NCI-H1092 treated with DMSO at 0.1 percent for 48 hours (cell line): ENCODE data around the gene TRIM34.
"Not testable (repeated sequence)": the region's sequence is repeated elsewhere in the genome, so short reads cannot be mapped to it uniquely, and the experiment has no call there.

Experiments
- DNase-seq: peaks from one replicate; lab custom pipeline; 2025; lab: John Stamatoyannopoulos, UW

TRIM34 gene, protein sequence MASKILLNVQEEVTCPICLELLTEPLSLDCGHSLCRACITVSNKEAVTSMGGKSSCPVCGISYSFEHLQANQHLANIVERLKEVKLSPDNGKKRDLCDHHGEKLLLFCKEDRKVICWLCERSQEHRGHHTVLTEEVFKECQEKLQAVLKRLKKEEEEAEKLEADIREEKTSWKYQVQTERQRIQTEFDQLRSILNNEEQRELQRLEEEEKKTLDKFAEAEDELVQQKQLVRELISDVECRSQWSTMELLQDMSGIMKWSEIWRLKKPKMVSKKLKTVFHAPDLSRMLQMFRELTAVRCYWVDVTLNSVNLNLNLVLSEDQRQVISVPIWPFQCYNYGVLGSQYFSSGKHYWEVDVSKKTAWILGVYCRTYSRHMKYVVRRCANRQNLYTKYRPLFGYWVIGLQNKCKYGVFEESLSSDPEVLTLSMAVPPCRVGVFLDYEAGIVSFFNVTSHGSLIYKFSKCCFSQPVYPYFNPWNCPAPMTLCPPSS

DNA sequence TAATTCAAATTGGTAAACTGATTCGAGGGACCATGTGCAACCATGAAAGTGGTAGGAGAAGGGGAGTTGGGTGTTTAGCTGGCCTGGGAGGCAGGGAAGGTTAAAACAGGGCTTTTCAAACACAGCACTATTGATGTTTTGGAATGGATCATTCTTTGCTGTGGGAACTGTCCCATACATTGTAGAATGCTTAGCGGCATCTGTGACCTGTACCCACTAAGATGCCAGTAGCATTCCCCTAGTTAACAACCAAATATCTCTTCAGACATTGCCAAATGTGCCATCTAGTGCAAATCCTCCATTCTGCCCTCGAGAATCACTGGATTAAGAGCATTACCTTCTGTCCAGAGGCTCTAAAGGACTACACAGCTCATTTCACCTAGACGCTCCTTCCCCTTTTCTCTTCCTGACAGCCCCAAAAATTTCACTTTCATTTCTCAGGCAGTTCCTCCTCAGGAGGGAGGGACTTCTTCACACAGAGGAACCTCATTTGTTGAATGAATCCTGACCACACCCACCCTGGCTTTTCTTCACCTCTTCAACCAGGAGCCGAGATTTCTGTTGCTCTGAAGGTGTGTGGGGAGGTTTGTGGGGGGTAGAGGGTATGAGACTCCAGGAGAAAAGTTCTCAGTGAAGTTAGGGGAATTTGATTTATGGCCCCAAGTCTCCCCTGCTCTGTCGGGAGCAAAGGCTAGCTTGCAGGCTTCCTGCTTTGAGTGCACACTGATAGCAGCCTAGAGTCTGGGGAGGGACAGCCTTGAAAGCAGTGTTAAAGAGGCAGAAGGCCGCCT is at the start of gene TRIM34:
TSS of gene TRIM34 (plus strand) at position 513 of the 791 bp plus-strand sequence. CDS start 7,331 bp downstream, outside the sequence.
- no peak for DNase-seq

- DNase-seq = no peak
Observed at GRCh38 chr11:5575152-5575551, 49.6 kb upstream of the TRIM34 start.

GRCh38 chr11:5577101-5577500 is 47.7 kb upstream of the TRIM34 start:
- no peak for DNase-seq

DNA sequence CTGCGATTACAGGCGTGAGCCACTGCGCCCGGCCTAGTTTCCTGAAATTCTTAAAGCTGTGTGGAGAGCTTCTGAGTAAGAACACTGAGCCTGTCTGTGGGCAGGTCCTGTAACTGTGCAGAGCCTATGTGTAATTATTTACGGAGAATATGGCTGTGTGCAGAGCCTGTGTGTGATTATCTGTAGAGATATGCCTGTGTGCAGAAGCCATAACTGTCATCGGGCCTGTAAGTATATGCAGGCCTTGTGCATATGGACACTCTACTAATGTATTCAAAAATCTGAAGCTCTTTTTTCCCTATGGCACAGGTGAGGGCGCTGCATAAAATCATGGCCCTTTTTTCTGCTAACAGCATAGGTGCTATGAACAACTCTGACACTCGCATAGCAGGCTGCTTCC is 44.2 kb upstream of the TRIM34 start, which contains the start of gene OR52B6:
TSS of gene OR52B6 (plus strand) at position 301 of the 400 bp plus-strand sequence. CDS start at position 301, 0 bp downstream.
- DNase-seq = no peak

- no peak for DNase-seq
Observed at GRCh38 chr11:5581014-5581413, 43.8 kb upstream of the TRIM34 start.

- not testable (repeated sequence) for DNase-seq
Observed at GRCh38 chr11:5584458-5584857, 40.3 kb upstream of the TRIM34 start.

- DNase-seq = not testable (repeated sequence)
Observed at GRCh38 chr11:5589906-5590305, 34.9 kb upstream of the TRIM34 start.

- DNase-seq = no peak
Observed at GRCh38 chr11:5591613-5592012, 33.2 kb upstream of the TRIM34 start.

- DNase-seq = no peak
Observed at GRCh38 chr11:5592615-5593014, 32.2 kb upstream of the TRIM34 start.

- DNase-seq = no peak
Observed at GRCh38 chr11:5593146-5593545, 31.7 kb upstream of the TRIM34 start.

- no peak for DNase-seq
Observed at GRCh38 chr11:5596607-5597201, 28.1 kb upstream of the TRIM34 start, which contains the start of gene TRIM6. TRIM6 (plus strand) TSS chr11:5596637; CDS start chr11:5596898, 261 bp downstream.

DNA sequence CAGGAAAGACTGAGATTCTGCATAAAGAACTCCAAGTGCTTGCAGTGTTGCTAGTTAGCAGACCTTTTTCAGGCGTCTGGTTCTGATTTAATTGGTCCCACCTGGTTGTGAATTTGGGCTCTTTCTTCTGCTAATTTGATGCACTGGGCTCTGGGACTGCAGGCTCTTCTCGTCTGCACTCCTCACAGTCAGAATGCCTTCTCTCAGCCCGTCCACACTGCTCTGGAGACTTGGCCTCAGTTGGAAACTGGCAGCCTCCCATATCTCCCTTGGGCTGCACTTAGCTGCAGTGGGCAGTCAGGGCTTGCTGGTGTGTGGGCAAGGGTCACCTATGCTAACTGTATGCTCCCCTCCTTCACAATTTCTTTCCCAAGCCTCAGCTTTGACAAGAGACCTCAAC is 26.8 kb upstream of the TRIM34 start:
- DNase-seq = no peak

DNA sequence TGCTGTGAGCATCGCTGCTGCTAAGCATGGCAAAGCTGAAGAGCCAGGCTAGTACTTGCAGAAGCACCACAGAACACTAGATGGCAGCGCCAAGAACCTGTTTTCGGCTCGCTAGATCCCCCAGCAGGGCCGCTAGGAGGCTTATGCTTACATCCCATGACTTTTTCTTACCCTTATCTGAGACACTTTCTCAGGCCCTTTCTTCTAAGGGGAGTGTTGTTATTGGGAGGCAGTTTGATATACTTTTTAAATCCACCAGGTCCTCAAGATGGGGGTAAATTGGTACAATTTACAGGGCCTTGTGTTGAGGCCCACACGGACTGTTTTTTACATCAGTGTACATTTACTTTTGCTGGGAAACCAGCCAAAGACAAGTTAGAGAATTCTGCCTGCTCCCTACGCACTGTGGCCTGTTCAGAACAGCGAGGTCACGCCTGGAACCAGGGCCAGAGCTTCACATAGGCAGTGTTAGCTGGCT is 24.4 kb upstream of the TRIM34 start:
- DNase-seq = peak; percentile 11

- DNase-seq = not testable (repeated sequence)
Observed at GRCh38 chr11:5602791-5603190, 22.0 kb upstream of the TRIM34 start.

GRCh38 chr11:5603326-5603725 is 21.5 kb upstream of the TRIM34 start:
- DNase-seq = no peak

DNA sequence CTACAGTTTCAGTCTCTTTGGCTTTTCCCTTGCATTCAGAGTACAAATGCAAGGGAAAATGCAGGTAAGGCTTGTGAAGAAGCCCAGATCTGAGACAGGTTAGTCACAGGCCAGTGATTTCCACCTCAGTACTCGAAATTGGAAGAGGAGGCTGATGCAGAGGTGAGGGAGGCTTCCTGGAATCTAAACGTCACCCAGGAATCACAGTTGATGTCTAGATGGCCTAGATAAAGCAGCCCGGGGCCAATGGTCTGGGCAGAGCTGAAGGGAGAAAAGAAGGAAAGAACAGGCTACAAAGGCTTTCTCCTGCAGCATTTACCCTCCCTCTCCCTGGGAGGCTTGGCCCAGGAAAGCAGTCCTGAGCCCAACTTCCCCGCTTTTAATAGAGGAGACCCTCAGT is 19.9 kb upstream of the TRIM34 start:
- no peak for DNase-seq

GRCh38 chr11:5605849-5606248 is 19.0 kb upstream of the TRIM34 start:
- DNase-seq = no peak

- no peak for DNase-seq
Observed at GRCh38 chr11:5608808-5609207, 16.0 kb upstream of the TRIM34 start.

GRCh38 chr11:5610446-5610845 is 14.4 kb upstream of the TRIM34 start:
- no peak for DNase-seq

DNA sequence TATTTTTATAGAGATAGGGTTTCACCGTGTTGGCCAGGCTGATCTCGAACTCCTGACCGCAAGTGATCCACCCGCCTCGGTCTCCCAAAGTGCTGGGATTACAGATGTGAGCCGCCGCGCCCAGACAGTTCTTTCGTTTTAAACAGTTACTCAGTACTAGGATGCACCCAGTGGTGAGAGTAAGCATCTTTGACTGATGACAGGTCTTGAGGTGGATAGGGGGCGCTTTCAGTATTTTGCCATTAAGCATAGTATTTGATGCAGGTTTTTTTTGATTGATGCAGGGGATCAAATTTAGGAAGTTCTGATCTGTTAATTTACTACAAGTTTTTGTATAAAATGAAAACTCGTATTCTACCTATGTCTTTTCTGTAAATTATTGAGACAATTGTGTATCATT is 13.2 kb upstream of the TRIM34 start:
- no peak for DNase-seq

GRCh38 chr11:5618807-5619206 is 6.0 kb upstream of the TRIM34 start:
- DNase-seq = no peak
